Measurements from ENCODE around the gene JARID2.

DNA sequence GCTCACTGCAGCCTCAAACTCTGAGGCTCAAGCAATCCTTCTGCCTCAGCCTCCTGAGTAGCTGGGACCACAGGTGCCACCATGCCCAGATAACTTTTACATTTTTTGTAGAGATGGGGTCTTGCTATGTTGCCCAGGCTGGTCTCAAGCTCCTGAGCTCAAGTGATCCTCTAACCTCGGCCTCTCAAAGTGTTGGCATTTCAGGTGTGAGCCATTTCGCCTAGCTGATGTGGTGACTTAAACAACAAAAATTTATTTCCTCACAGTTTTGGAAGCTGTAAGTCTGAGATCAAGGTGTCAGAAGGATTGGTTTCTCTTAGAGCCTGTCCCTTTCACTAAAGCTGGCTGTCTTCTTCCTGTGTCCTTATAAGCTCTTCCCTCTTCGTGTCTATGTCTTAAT lies 15.0 kb upstream of the JARID2 start:
- TF ChIP-seq CTCF (IDR thresholded peaks at IDR 0.05; ENCODE audit: insufficient read depth, low read length, poor library complexity, severe bottlenecking) (no peak), EZH2phosphoT487 (conservative IDR thresholded peaks at IDR 0.05; ENCODE audit: low read length) (no peak)

All from SU-DHL-6 (cell line).